SK-N-SH (cell line): Measurements from ENCODE around the gene ATP8B3.

Source experiments
- CHD2 ChIP-seq: fragments of 150-350 bp; IDR thresholded peaks from 2 replicates; pipeline ENCODE4 v1.6.1; 2018; ENCODE audit warnings: low read length; ENCODE audit not compliant: partially characterized antibody
- EZH2phosphoT487 ChIP-seq: fragments of 200-600 bp; sonication (generic); IDR thresholded peaks from 2 replicates; pipeline ENCODE4 v1.6.1; 2017; ENCODE audit warnings: low read depth, mixed run types, mild to moderate bottlenecking, antibody characterized with exemption, moderate library complexity, borderline replicate concordance
- GABPA ChIP-seq: IDR thresholded peaks from 2 replicates; pipeline ENCODE4 v1.4.0; 2012; ENCODE audit warnings: low read depth, mild to moderate bottlenecking
- IRF3 ChIP-seq: fragments of 150-350 bp; IDR thresholded peaks from 2 replicates; pipeline ENCODE4 v1.6.1; 2016; ENCODE audit warnings: mild to moderate bottlenecking, low read depth, low read length
- JUND ChIP-seq: IDR thresholded peaks from 2 replicates; pipeline ENCODE4 v1.4.0; 2012
- NFIC ChIP-seq: IDR thresholded peaks from 2 replicates; pipeline ENCODE4 v1.4.0; 2012; ENCODE audit warnings: borderline replicate concordance
- NRF1 ChIP-seq: IDR thresholded peaks from 2 replicates; pipeline ENCODE4 v1.6.1; 2012; ENCODE audit warnings: low read depth, mild to moderate bottlenecking, low read length
- RFX5 ChIP-seq: IDR thresholded peaks from 2 replicates; pipeline ENCODE4 v1.6.1; 2012; ENCODE audit warnings: mild to moderate bottlenecking, improper control_type of control experiment, low read length
- TAF1 ChIP-seq: IDR thresholded peaks from 2 replicates; pipeline ENCODE4 v1.6.1; 2012; ENCODE audit warnings: low read depth, mild to moderate bottlenecking, low read length, moderate library complexity, borderline replicate concordance
- TF ChIP-seq, protein P1 (sequence below): IDR thresholded peaks from 2 replicates; pipeline ENCODE4 v1.4.0; 2012; ENCODE audit warnings: low read depth, borderline replicate concordance
- TF ChIP-seq, protein P2 (sequence below): fragments of 200-600 bp; sonication (generic); IDR thresholded peaks from 2 replicates; pipeline ENCODE4 v1.6.1; 2017; ENCODE audit warnings: antibody characterized with exemption, mild to moderate bottlenecking, moderate library complexity
- TF ChIP-seq, protein P3 (sequence below): IDR thresholded peaks from 2 replicates; pipeline ENCODE4 v1.6.1; 2012; ENCODE audit warnings: mild to moderate bottlenecking, low read depth, low read length, moderate library complexity

- TF ChIP-seq, protein P1, sequence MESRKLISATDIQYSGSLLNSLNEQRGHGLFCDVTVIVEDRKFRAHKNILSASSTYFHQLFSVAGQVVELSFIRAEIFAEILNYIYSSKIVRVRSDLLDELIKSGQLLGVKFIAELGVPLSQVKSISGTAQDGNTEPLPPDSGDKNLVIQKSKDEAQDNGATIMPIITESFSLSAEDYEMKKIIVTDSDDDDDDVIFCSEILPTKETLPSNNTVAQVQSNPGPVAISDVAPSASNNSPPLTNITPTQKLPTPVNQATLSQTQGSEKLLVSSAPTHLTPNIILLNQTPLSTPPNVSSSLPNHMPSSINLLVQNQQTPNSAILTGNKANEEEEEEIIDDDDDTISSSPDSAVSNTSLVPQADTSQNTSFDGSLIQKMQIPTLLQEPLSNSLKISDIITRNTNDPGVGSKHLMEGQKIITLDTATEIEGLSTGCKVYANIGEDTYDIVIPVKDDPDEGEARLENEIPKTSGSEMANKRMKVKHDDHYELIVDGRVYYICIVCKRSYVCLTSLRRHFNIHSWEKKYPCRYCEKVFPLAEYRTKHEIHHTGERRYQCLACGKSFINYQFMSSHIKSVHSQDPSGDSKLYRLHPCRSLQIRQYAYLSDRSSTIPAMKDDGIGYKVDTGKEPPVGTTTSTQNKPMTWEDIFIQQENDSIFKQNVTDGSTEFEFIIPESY, result no peak
- TF ChIP-seq JUND (no peak), NFIC (no peak), EZH2phosphoT487 (no peak), IRF3 (no peak), CHD2 (no peak), RFX5 (no peak), NRF1 (no peak), GABPA (no peak), TAF1 (no peak)
- TF ChIP-seq, protein P2, sequence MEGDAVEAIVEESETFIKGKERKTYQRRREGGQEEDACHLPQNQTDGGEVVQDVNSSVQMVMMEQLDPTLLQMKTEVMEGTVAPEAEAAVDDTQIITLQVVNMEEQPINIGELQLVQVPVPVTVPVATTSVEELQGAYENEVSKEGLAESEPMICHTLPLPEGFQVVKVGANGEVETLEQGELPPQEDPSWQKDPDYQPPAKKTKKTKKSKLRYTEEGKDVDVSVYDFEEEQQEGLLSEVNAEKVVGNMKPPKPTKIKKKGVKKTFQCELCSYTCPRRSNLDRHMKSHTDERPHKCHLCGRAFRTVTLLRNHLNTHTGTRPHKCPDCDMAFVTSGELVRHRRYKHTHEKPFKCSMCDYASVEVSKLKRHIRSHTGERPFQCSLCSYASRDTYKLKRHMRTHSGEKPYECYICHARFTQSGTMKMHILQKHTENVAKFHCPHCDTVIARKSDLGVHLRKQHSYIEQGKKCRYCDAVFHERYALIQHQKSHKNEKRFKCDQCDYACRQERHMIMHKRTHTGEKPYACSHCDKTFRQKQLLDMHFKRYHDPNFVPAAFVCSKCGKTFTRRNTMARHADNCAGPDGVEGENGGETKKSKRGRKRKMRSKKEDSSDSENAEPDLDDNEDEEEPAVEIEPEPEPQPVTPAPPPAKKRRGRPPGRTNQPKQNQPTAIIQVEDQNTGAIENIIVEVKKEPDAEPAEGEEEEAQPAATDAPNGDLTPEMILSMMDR, result no peak
- TF ChIP-seq, protein P3, sequence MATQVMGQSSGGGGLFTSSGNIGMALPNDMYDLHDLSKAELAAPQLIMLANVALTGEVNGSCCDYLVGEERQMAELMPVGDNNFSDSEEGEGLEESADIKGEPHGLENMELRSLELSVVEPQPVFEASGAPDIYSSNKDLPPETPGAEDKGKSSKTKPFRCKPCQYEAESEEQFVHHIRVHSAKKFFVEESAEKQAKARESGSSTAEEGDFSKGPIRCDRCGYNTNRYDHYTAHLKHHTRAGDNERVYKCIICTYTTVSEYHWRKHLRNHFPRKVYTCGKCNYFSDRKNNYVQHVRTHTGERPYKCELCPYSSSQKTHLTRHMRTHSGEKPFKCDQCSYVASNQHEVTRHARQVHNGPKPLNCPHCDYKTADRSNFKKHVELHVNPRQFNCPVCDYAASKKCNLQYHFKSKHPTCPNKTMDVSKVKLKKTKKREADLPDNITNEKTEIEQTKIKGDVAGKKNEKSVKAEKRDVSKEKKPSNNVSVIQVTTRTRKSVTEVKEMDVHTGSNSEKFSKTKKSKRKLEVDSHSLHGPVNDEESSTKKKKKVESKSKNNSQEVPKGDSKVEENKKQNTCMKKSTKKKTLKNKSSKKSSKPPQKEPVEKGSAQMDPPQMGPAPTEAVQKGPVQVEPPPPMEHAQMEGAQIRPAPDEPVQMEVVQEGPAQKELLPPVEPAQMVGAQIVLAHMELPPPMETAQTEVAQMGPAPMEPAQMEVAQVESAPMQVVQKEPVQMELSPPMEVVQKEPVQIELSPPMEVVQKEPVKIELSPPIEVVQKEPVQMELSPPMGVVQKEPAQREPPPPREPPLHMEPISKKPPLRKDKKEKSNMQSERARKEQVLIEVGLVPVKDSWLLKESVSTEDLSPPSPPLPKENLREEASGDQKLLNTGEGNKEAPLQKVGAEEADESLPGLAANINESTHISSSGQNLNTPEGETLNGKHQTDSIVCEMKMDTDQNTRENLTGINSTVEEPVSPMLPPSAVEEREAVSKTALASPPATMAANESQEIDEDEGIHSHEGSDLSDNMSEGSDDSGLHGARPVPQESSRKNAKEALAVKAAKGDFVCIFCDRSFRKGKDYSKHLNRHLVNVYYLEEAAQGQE, result no peak
Observed at GRCh38 chr19:1823539-1824251, 11.6 kb upstream of the ATP8B3 start.
